GF-D8 (cell line): ENCODE data around the gene PTH1R.

Source experiments
- DNase-seq: peaks from one replicate; lab custom pipeline; 2025; lab: John Stamatoyannopoulos, UW

Gene PTH1R

DNA sequence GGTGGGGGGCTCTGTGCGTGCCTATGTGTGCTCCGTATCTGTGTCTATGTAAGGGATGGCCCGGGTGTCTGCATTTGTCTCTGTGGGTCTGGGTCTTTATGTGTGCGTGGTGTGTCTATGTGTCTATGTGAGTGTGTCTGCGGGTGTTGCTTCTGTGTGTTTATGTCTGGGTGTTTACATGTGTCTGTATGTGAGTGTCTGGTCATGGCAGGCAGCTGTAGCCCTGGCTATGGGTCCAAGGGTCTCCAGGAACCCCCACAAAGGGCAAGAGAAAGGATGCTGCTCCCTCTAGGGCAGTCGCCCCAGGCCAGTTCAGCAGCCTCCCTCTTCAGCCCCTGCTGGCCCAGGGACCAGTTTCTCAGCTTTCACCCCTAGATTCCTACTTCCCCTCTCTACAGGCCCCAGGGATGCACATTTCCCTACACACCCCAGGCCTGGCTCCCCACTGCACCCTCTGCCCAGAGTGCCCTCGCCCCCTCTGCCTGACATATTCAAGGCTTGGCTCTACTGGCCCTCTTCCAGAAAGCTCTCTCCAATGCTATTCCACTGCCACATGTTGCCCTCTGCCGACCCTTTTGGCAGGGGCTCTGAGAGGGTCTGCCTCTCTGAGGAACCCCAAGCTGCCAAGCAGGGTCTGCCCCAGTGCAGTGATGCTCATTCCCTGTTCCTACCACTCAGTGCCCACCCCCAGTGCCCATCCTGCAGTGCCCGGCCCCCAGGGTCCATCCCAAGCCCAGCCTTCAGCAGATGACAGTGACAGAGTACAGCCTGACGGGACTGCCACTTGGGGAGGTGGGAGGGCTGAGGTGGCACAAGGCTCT is 13.2 kb upstream of the PTH1R start:
- DNase-seq, result no peak

DNA sequence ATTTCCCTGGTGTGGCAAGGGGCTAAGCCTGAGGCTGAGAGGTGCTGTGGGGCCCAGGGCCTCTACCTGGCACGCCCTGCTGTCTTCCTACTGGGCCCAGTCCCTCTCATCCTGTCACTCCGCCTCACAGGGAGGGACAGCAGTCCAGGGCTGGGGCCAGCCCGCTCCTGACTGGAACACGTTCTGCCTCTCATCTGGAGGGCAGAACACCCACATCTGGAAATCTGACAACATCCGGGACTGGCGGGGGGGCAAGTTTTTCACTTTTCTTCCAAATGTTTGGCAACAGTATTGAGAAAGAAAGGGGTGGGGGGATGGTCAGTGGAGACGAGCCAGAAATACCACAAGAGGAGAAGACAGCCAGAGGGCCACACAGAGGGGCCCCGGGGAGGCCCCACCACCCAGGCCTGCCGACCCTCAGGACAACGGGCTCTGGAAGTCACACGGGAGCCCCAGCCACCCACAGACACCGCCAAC is 12.5 kb upstream of the PTH1R start:
- DNase-seq, result no peak

DNA sequence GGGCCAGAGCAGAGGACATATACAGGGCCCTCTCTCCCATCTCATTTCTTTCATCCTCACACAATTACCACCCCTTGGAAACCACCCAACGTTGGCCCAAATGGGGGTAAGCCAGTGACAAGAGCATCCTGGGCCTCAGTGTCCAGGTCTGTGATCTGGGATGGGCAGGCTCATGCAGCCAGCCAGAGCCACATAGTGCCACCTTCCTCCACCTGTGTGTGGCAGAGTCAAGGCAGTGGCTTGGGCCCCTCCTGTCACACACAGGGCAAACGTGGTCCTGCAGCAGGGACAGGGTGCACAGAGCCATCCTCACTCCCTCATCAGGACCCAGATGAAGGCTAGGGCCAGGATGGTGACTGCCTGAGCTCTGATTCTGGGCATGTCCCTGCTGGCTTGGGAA is 12.0 kb upstream of the PTH1R start:
- DNase-seq, result no peak

DNA sequence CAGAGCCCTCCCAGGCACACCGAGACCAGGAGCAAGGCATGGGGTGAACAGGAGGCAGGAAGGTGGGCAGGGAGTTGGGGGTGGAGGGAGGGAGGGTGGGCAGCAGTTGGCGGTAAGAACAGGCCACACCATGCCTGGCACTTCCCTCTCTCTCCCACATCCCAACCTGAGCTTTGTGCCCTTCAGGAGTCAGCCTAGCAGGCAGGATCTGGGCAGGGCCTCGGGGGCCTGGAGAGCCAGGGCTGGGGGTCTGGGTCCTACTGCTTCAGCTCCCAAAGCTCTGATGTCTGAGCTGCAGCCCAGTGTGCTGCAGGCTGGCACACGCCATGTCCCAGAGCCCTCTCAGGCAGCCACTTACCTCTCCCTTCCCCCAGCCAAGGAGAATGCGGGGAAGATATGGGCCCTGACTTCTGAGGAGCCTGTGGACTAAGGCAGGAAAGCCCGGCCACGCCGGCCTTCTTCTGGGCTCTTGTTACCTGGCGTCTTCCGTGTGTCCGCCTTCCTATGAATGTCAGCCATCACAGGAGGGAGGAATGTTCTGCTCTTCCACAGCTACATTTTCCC is 11.4 kb upstream of the PTH1R start:
- no peak for DNase-seq

GRCh38 chr3:46866720-46867549 is 10.6 kb upstream of the PTH1R start:
- DNase-seq, result no peak

GRCh38 chr3:46867550-46867898 is 10.0 kb upstream of the PTH1R start:
- no peak for DNase-seq

DNA sequence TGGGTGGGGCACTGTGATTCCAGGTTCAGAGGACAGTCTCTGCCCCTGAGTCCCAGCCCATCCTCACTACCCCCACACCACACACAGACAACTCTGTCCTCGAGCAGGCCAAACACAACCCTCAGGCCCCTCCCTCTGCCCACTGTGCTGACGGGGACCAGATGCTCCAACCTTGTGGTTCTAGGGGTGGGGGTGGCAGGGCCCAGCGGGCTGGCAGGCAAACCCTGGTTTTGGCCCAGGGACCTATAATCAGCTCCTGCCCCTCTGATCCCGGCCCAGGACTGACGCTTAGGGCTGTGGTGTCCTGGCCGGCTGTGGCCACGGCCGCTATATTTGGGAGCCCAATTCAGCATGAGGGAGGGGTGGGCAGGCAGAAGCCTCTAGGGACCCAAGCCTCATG is 9.2 kb upstream of the PTH1R start:
- DNase-seq, result no peak

DNA sequence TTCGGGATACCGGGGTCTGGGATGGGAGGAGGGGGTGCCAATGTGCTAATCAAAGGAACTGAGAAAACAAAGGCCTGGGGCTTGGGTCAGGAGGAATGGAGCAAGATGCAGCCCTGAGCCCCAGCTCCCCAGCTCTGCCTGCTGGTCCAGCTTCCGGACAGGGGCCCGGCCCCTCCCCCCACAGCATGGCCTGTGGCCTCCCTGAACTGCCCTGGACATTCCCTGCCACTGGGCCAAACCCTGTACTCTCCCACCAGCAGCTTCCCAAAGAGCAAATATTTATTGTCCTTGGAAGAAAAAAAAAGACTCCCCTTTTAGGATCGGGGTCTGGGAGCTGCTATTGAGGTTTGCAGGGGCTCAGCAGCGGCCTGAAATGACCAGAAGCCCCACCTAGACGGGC is 8.6 kb upstream of the PTH1R start:
- DNase-seq, result no peak

DNA sequence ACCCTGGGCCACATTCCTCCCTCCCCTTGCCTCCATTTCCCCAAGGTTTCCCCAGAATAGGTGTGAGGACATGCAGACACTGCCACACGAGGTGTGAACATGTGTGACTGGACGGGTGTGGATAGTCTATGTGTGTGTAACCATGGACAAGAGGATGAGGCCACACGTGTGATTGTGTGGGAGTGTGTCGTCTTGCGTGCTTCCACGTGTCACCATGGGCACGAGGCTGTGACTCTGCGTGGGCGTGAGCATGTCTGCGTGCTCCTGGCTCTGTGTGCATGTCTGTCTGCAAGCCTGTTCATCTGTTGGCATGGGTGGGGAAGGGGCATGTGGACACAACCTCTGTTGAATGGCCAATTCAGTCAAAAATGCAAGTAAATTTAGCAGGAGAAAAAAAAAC is 8.1 kb upstream of the PTH1R start:
- DNase-seq, result no peak

- DNase-seq, result no peak
Measured at GRCh38 chr3:46870651-46871050, 6.9 kb upstream of the PTH1R start.

- DNase-seq, result no peak
Measured at GRCh38 chr3:46871222-46871621, 6.3 kb upstream of the PTH1R start.

GRCh38 chr3:46873521-46873920 is 4.0 kb upstream of the PTH1R start:
- DNase-seq, result no peak

- no peak for DNase-seq
Measured at GRCh38 chr3:46874430-46874829, 3.1 kb upstream of the PTH1R start.

GRCh38 chr3:46875560-46875959 is 2.0 kb upstream of the PTH1R start:
- DNase-seq, result no peak

- DNase-seq, result no peak
Measured at GRCh38 chr3:46876313-46877300, 914 bp upstream of the PTH1R start.

GRCh38 chr3:46878781-46879436 is 1.4 kb downstream of the PTH1R start:
- DNase-seq, result no peak

DNA sequence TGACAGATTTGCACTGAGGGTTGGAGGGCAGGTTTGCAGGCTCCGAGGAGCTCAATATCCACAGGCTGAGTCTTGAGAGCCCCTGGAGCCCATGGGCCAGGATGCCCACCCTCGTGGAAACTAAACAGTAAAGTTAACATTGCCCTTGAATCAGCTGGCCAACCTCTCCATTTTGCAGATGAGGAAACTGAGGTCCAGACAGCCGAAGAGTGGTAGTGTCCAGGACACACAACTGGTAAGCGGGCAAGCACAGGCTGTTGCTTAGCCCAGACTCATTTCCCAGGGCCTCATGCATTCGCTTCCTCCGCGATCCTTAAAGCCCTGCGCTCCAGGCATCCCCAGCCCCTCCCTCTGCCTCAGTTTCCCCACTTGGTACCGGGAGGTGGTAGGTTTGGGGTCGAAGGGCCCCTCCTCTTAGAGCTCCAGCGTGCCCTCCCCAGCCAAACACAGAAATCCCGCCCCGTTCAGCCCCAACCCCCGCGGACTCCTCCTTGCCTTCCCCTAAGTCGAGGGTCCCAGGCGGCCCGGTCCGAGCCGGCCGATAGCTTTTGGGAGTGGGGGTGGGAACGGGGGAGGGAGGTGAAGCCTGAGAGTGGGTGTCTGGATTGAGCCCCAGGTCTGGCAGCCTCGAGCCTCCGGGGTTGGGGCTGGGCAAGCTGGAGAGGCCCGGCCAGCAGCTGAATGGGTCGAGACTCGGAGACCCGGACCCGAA is 3.5 kb downstream of the PTH1R start:
- no peak for DNase-seq

DNA sequence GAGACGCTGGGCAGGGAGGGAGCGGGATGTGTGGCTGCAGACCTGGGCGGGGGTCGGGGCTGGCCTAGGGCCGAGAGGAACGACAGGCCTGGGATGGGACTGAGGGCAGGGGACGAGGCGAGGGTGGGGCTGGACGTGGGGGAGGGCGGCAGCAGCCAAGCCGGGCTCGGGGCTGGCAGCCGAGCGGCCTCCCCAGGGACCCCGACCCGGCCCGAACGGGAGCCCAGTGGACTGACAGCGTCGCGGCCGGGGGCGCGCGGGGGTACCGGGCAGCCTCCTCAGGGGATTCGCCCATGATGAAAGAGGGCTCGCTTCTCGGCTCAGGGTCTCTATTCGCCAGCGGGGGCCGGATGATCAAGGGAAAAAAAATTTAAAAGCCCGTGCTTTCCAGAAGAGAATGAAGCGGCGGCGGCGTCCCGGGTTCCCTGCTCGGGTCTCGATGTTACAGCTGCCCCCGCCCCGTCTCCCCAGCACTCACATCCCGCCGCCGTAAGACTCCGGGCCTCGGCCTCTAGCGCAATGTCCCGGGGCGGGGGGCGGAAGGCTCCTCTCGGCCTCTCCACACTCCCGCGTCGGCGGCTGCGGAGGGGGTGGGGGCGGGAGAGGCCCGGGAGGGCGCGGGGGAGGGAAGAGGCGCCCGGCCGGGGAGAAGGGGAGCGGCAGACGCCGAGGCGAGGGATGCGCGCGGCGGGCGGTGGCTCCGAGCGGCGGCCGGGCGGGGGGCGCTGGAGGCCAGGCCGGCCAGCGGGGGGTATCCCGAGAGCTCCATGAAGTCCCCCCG is 4.3 kb downstream of the PTH1R start:
- no peak for DNase-seq

GRCh38 chr3:46882377-46883053 is 5.0 kb downstream of the PTH1R start:
- no peak for DNase-seq
